GDM1 (cell line): ENCODE measurements around the gene RBM4.
A peak's percentile ranks its signal among the peaks of the same experiment; 100 is the strongest.
"Not testable (repeated sequence)": the region's sequence is repeated elsewhere in the genome, so short reads cannot be mapped to it uniquely, and the experiment has no call there.

Source experiments
- DNase-seq: peaks from one replicate; lab custom pipeline; 2025; lab: John Stamatoyannopoulos, UW

RBM4 gene, protein sequence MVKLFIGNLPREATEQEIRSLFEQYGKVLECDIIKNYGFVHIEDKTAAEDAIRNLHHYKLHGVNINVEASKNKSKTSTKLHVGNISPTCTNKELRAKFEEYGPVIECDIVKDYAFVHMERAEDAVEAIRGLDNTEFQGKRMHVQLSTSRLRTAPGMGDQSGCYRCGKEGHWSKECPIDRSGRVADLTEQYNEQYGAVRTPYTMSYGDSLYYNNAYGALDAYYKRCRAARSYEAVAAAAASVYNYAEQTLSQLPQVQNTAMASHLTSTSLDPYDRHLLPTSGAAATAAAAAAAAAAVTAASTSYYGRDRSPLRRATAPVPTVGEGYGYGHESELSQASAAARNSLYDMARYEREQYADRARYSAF

DNA sequence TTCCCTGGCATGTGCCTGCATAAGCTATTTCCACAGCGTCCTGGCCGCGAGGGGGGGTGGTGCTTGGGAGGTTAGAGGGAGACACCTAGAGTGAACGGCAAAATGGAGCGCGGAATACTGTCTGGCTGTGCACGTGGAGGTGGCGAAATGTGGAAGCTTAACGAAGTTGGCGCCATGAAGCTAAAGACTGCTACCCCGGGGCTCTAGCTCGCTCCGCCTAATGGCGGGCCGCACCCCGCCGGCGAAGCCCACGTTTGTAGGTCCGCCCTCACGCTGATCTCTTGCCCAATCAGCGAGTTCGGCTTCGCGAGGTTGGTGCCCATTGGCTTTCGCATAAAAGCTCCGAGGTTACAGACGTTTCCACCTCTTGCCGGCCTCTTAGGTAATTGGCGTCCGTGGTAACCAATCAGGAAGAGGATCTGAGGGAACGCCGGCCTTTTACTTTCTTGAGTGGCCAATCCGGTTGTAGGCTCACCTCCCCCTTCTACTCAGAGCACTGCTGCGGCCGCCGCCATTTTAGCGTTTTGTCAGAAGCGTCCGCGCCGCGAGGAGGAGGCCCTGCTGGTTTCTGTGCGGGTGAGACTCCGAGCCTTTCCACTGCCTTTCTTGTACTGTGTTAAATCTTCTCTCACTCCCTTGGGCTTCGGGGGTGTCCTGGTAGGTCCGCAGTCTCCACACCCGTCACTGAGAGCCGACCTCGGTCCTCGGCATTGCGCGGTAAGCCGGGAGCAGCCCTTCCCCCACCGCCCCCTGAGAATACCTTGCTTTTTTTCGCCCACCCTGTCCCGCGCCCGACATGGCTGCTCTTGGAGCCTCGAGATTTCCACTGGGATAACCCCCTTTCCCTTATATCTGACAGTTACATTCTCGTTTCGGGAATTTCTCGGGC lies at the start of gene RBM4:
Gene RBM4 (plus strand): TSS at position 527 of the 889 bp plus-strand sequence. CDS start 1,009 bp downstream, outside the sequence.
- DNase-seq = peak; percentile 98

DNA sequence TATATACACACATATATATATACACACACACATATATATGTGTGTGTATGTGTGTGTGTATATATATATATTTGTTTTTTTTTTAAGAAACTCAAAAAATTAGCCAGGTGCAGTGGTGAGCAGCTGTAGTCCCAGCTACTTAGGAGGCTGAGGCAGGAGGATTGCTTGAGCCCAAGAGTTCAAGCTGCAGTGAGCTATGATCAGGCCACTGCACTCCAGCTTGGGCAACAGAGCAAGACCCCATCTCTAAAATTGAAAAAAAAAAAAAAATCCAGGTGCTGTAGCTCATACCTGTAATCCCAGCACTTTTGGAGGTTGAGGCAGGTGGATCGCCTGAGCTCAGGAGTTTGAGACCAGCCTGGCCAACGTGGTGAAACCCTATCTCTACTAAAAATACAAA lies 49.2 kb upstream of the RBM4 start:
- DNase-seq = not testable (repeated sequence)

GRCh38 chr11:66589996-66590675 lies 48.4 kb upstream of the RBM4 start:
- DNase-seq = no peak

DNA sequence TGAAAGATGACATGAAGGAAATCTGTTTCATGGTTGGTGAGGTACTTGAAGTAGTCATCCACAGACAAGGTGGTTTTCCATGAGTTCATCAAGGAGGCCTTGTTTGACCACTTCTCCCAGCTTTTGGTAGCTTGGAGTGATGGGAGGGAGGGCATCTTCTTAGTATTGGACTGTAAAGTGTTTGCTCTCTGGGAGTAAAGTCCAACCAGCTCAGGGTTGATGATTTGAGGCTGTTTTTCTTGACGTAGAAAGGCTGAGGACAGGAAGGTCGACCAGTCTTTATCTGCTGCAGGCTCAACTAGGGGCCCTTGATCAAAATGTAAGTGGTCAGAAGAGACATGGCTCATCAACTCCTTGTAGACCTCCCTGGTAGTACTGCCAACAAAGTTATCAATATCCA lies 47.3 kb upstream of the RBM4 start:
- no peak for DNase-seq

DNA sequence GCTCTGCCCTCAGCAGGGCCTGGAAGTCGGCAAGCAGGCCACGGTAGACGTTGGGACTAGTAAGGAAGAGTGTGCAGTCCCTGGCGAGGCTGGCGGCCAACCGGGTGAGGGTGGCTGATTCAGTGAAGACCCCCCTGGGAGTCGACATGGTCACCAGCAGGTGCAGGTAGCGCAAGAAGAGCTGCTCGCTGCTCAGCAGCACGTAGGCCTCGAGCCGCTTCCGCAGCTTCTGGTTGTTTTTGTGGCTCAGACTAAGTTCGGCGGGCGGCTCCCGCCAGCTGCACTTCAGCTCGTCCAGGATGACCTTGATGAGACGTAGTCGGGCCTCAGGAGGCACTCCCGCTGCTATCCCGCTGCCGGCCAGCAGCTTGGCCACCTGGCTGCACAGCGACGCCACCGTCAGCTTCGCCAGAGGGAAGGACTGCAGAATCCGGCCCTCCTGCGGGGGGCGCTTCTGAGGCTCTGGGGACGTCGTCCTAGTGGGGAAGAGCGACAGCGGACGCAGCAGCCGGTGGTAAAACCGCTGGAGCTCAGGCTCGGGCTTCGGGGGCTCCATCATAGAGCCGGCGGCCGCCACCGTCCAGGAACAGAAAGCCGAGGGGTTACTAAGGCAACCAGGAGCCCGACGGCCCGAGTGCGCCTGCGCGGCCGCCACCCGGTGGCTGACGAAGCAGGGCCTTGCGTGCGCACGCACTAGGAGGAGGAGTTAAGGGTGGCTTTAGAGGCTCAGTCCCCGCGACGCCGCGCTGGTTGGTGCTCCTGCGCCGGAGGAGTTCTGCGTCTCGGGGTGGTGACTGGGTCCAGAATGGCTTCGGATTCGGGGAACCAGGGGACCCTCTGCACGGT lies 45.8 kb upstream of the RBM4 start, which contains the start of the genes CCDC87 and CCS:
Gene CCDC87 (minus strand): TSS at position 607 of the 846 bp plus-strand sequence. CDS start 48 bp downstream, at position 559.
Gene CCS (plus strand): TSS at position 729 of the 846 bp plus-strand sequence. CDS start 77 bp downstream, at position 806.
- peak; percentile 93 for DNase-seq

- DNase-seq = no peak
Observed at GRCh38 chr11:66593303-66593635, 45.2 kb upstream of the RBM4 start.

GRCh38 chr11:66593650-66594049 lies 44.9 kb upstream of the RBM4 start:
- DNase-seq = no peak

DNA sequence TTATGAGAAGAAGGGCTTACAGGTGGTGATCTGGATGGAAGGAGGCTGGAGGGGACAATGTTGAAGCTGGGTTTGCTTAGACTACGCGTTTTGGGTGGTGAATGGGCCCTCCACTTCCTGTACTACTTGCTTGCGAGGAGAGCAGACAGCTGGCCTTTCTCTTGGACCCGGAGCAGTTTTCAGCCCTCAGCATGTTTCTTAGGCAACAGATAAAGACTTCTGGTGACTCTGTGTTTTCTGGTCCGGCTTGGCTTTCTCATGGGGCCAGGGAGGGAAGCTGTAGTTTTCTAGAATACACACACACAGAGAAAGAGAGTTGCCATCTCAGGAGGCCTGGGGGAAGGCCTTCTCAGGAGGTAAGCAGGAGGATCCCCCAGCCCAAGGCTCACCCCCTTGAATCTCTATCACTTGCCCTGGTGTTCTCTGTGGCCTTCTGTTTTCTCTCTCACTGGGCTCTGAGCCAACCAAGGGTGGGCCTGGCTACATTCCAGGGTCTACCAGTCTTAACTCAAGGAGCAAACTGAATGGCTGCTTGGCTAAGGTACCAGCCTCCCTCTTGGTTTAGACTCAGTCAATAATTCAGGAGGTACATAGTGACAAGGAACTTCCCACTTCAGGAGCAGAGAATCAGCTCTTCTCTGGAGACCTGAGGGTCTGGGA lies 43.1 kb upstream of the RBM4 start:
- no peak for DNase-seq

GRCh38 chr11:66598993-66599392 lies 39.5 kb upstream of the RBM4 start:
- DNase-seq = no peak

DNA sequence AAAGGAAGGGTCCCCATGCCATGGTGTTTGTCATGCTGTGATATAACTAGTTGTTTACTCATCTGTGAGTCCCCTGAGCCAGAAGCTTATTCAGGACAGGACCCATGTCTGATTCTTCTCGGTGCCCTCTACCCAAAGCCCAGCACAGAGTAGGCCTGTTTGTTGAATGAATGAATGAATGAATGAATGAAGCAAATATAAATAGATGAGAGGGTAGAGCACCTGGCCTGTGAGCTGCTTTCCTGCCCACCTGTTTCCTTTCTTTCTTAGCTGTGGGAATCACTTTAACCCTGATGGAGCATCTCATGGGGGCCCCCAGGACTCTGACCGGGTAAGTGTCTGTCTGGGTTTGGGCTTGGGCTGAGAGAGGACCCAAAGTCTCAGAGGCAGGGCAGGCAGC lies 38.3 kb upstream of the RBM4 start:
- DNase-seq = no peak

DNA sequence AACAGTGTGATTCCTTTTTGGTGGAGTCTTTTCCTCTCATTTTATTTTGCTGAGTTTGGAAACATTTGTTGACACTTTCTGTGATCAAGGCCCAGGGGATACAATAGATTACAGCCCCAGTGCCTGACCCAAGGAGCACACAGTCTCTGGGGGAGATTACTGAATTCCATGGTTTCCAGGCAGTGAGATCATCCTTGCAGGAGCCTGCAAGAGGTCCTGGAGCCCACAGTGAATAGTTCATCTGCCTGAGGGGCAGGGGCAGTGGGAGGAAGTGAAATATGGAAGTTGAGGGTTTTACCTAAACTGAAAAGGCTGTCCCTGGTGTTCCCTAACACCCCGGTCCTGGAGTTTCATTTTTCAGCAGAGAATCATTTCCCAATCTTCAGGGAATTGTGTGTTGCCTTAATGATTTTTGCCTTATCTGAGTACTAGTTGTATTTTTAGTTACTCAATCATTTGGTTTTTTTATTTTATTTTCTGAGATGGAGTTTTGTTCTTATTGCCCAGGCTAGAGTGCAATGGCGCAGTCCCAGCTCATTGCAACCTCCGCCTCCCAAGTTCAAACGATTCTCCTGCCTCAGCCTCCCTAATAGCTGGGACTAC lies 37.8 kb upstream of the RBM4 start:
- no peak for DNase-seq

GRCh38 chr11:66603072-66603471 lies 35.4 kb upstream of the RBM4 start:
- DNase-seq = no peak

- no peak for DNase-seq
Observed at GRCh38 chr11:66604155-66604554, 34.3 kb upstream of the RBM4 start.

DNA sequence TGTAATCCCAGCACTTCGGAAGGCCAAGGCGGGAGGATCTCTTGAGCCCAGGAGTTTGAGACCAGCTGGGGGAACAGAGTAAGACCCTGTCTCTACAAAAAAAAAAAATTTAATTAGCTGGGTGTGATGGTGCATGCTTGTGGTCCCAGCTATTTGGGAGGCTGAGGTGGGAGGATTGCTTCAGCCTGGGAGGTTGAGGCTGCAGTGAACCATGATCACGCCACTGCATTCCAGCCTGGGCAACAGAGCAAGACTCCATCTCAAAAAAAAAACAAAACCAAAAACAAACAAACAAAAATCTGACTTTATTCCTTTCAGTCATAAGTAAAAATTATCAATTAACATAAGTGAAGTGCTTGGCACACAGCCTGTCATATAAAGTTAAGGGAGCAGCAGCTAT lies 31.9 kb upstream of the RBM4 start:
- DNase-seq = not testable (repeated sequence)

DNA sequence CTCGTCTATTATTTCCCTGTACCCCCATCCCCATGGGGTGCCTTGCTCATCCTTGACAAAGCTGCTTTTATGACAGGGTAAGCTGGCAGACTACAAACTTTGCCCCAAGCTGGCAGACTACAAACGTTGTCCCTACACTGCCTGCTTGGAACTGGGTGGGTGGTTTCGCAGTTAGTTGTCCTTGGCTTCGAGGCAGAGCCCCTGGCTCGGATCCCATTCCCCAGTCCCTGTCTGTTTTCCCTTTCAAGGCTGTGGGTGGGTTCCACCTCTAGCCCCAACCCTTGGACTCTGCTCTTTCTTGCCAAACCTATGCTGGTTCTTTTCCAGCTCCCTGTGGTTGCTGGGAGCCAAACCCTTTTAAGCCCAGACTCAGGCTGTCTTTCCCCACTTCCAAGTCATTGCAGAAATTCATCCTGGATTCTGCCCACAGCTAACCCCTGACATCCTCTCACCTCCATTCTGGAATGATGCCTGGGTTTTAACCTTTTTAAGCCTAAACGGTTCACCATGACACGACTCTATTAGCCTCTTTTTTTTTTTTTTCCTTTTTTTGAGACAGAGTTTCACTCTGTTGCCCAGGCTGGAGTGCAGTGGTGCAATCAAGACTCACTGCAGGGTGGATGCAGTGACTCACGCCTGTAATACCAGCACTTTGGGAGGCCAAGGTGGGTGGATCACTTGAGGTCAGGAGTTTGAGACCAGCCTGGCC lies 31.2 kb upstream of the RBM4 start:
- no peak for DNase-seq

GRCh38 chr11:66609721-66610617 lies 28.5 kb upstream of the RBM4 start:
- DNase-seq = no peak

- DNase-seq = no peak
Observed at GRCh38 chr11:66612458-66612857, 26.0 kb upstream of the RBM4 start.

DNA sequence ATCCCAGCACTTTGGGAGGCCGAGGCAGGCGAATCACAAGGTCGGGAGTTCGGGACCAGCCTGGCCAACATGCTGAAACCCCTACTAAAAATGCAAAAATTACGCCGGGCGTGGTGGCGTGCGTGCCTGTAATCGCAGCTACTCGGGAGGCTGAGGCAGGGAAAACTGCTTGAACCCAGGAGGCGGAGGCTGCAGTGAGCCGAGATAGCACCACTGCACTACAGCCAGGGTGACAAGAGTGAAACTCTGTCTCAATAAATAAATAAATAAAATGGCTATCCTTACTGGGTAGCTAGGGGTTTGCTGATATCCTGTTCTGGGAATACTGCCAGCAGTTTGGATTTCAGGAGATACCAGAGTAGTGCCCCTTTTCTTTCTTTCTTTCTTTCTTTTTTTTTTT lies 24.4 kb upstream of the RBM4 start:
- DNase-seq = no peak
